ENCODE results near the gene FOLR3.

- TF ChIP-seq MAX (IDR thresholded peaks at IDR 0.05) (no peak), EP300 (IDR thresholded peaks at IDR 0.05; ENCODE audit: borderline replicate concordance) (no peak), FOXM1 (IDR thresholded peaks at IDR 0.05; ENCODE audit: borderline replicate concordance, low read depth) (no peak), TEAD4 (IDR thresholded peaks at IDR 0.05) (no peak), REST (IDR thresholded peaks at IDR 0.05; ENCODE audit: low read depth) (no peak), USF1 (IDR thresholded peaks at IDR 0.05) (no peak), ZBTB7A (IDR thresholded peaks at IDR 0.05; ENCODE audit: low read depth) (no peak), CEBPB (IDR thresholded peaks at IDR 0.05) (no peak), TCF12 (IDR thresholded peaks at IDR 0.05; ENCODE audit: low read depth) (no peak)
These were observed 31.8 kb upstream of the FOLR3 start for GRCh38 chr11:72103754-72104167.

Measured in Ishikawa (cell line).